ENCODE results near the gene ARPC5.
"Not testable (repeated sequence)": the region's sequence is repeated elsewhere in the genome, so short reads cannot be mapped to it uniquely, and the experiment has no call there.

Gene ARPC5

GRCh38 chr1:183645531-183645930 is 9.9 kb upstream of the ARPC5 start:
- no peak for DNase-seq

GRCh38 chr1:183642166-183642565 is 6.6 kb upstream of the ARPC5 start:
- no peak for DNase-seq

GRCh38 chr1:183640193-183640592 is 4.6 kb upstream of the ARPC5 start:
- DNase-seq = no peak

- no peak for DNase-seq
Observed at GRCh38 chr1:183638649-183639387, 3.2 kb upstream of the ARPC5 start.

GRCh38 chr1:183636783-183637182 is 1.2 kb upstream of the ARPC5 start:
- DNase-seq = no peak

- DNase-seq = no peak
Observed at GRCh38 chr1:183636334-183636682, 725 bp upstream of the ARPC5 start.

- peak; percentile 17 for DNase-seq
Observed at GRCh38 chr1:183635099-183635605, 431 bp downstream of the ARPC5 start.

- no peak for DNase-seq
Observed at GRCh38 chr1:183634429-183635065, 1.0 kb downstream of the ARPC5 start.

- DNase-seq = peak; percentile 77
Observed at GRCh38 chr1:183633676-183634343, 1.8 kb downstream of the ARPC5 start.

GRCh38 chr1:183632964-183633363 is 2.6 kb downstream of the ARPC5 start:
- peak; percentile 29 for DNase-seq

GRCh38 chr1:183632114-183632513 is 3.5 kb downstream of the ARPC5 start:
- DNase-seq = no peak

GRCh38 chr1:183630748-183631147 is 4.8 kb downstream of the ARPC5 start:
- no peak for DNase-seq

GRCh38 chr1:183628537-183628936 is 7.0 kb downstream of the ARPC5 start:
- no peak for DNase-seq

GRCh38 chr1:183626236-183626635 is 9.3 kb downstream of the ARPC5 start:
- DNase-seq = not testable (repeated sequence)

GRCh38 chr1:183622884-183623785 is 12.4 kb downstream of the ARPC5 start:
- DNase-seq = peak; percentile 70

- no peak for DNase-seq
Observed at GRCh38 chr1:183622013-183622412, 13.6 kb downstream of the ARPC5 start.

GRCh38 chr1:183620311-183620710 is 15.3 kb downstream of the ARPC5 start:
- no peak for DNase-seq

- no peak for DNase-seq
Observed at GRCh38 chr1:183619781-183620180, 15.8 kb downstream of the ARPC5 start.

- DNase-seq = not testable (repeated sequence)
Observed at GRCh38 chr1:183618202-183618601, 17.4 kb downstream of the ARPC5 start.

GRCh38 chr1:183612975-183613374 is 22.6 kb downstream of the ARPC5 start:
- DNase-seq = not testable (repeated sequence)

GRCh38 chr1:183612407-183612806 is 23.2 kb downstream of the ARPC5 start:
- DNase-seq = no peak

GRCh38 chr1:183611021-183611420 is 24.6 kb downstream of the ARPC5 start:
- no peak for DNase-seq
